Activated CD8-positive, alpha-beta memory T cell treated with anti-CD3 and anti-CD28 coated beads, Interleukin-2, amount 10 ng/mL, durations not matched to agents 7 days and 5 days (primary cell): ENCODE data around the gene P2RX6. TPM values are rescaled to one million over a fixed set of nuclear protein-coding genes. Genes with fewer than 3 reads are reported as not detected.
"Not testable (repeated sequence)": the region's sequence is repeated elsewhere in the genome, so short reads cannot be mapped to it uniquely, and the experiment has no call there.

Source experiments
- ATAC-seq: fragments of 150-1000 bp; cut with Tn5 transposase; one replicate; pipeline ENCODE4 v1.10.0; 2021; ENCODE audit warnings: moderate library complexity
- CTCF ChIA-PET: fragments of 350-600 bp; sonication (Branson Sonifier 250); formaldehyde crosslinking; loops from one replicate; lab custom pipeline; 2021; ENCODE audit warnings: antibody characterized with exemption; lab: Charles Lee
- DNase-seq: peaks from one replicate; pipeline ENCODE4 v3.0.0-alpha.2; 2020
- H3K27ac Mint-ChIP-seq: one replicate; pipeline ENCODE4 v1.8.0; 2021; ENCODE audit warnings: mild to moderate bottlenecking, mixed read lengths
- H3K27me3 Mint-ChIP-seq: one replicate; pipeline ENCODE4 v1.8.0; 2021; ENCODE audit warnings: mixed read lengths
- H3K36me3 Mint-ChIP-seq: one replicate; pipeline ENCODE4 v1.8.0; 2021; ENCODE audit warnings: mild to moderate bottlenecking, mixed read lengths
- H3K4me1 Mint-ChIP-seq: one replicate; pipeline ENCODE4 v1.8.0; 2021; ENCODE audit warnings: mixed read lengths
- H3K4me3 Mint-ChIP-seq: one replicate; pipeline ENCODE4 v1.8.0; 2021; ENCODE audit warnings: mild to moderate bottlenecking, moderate library complexity, mixed read lengths
- H3K9me3 Mint-ChIP-seq: one replicate; pipeline ENCODE4 v1.8.0; 2022; ENCODE audit warnings: low read depth, mixed read lengths
- total RNA-seq, 2 experiments: library from RNA; stranded (reverse); gene quantifications; one replicate each; pipeline ENCODE4 v1.2.3, GENCODE V29; 2021

Gene P2RX6
- total RNA-seq, 2 experiments from 2014 or later, result 0.32 to 0.42 TPM

DNA sequence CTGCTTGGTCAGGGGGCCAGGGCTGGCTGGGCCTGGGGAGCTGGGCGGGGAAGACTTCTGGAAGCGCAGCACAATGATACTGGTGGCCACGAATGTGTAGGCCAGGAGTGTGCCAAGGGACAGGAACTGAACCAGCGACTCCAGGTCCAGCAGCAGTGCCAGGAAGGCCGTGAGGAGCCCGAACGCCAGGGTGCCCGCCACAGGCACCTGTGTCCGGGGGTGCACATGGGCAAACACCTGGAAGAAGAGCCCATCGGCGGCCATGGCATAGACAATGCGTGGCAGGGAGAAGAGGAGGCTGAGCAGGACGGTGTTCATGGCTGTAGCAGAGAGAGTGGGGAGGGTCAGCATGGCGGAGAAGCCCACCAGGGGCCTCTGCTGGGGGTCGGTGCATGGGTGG, 15.1 kb downstream of the P2RX6 start:
- peaks cover 27% of the 10 kb centered on the region for H3K4me1 Mint-ChIP-seq
- peaks cover 29% of the 10 kb centered on the region for H3K27me3 Mint-ChIP-seq
- no peak overlapping the region for H3K4me3 Mint-ChIP-seq
- DNase-seq, result no peak
- H3K9me3 Mint-ChIP-seq, result no peaks in the 10 kb centered on the region
- H3K36me3 Mint-ChIP-seq, result peaks cover 2% of the 10 kb centered on the region
- CTCF ChIA-PET, result no interaction called here
- H3K27ac Mint-ChIP-seq, result no peak overlapping the region
- ATAC-seq, result no peak

DNA sequence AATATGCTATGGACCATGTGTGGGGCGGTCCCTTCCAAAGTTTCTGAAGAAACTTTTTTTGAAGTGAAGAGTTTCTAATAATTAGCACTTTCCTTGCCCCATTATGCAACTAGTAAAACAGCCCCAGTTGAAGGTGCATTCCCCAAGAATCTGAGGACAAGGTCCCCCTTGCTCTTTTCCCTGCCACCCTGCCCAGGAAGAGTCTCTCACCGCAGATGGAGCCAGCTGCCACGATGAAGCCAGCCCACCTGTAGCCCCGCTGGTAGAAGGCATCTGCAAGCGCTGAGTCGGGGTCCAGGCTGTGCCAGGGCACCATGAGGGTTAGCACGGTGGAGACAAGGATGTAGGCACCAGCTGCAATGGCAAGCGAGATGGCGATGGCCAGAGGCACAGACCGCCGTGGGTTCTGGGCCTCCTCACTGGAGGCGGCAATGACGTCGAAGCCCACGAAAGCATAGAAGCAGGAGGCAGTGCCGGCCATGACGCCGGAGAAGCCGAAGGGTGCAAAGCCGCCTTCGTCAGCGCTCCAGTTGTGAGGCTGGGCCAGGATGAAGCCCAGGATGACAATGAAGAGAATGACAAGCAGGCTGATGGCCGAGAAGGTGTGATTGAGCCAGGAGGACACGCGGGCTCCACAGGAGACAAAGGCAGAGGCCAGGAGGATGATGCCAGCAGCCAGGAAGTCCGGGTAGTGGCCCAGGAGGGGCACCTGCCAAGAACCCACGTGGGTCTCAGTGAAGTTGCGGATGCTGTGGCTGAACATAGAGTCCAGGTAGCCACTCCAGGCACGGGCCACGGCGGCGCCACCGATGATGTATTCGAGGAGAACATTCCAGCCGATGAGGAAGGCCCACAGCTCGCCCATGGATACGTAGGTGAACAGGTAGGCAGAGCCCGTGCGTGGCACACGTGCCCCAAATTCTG, 15.9 kb downstream of the P2RX6 start:
- CTCF ChIA-PET, result no interaction called here
- peaks cover 18% of the 10 kb centered on the region for H3K4me1 Mint-ChIP-seq
- peaks cover 36% of the 10 kb centered on the region for H3K27me3 Mint-ChIP-seq
- H3K27ac Mint-ChIP-seq, result no peak overlapping the region
- no peak for DNase-seq
- no peak for ATAC-seq
- no peaks in the 10 kb centered on the region for H3K9me3 Mint-ChIP-seq
- no peak overlapping the region for H3K4me3 Mint-ChIP-seq
- H3K36me3 Mint-ChIP-seq, result no peaks in the 10 kb centered on the region

DNA sequence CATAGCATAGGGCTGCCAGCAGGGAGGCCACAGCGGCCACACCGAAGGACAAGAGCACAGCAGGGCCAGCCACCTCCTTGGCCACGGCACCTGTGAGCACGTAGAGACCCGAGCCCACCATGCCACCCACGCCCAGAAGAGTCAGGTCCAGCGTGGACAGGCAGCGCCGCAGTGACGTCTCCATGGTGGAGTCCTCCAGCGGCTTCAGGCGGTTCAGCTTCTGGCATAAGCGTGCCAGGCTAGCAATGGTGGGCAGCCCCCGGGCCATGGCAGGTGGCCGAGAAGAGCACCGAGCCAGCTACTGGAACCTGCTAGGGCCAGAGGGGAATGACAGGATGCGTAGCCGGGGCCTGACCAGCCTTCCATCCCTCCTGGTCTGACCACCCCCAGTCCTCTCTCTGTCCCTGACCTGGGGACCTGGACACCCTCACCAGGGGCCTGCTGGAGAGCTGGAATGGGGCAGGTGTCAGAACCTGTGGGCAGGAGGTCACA, 16.6 kb downstream of the P2RX6 start:
- Mint-ChIP-seq H3K4me1 (peaks cover 15% of the 10 kb centered on the region), H3K9me3 (no peaks in the 10 kb centered on the region), H3K4me3 (no peak overlapping the region), H3K27ac (no peak overlapping the region), H3K27me3 (peaks cover 39% of the 10 kb centered on the region), H3K36me3 (no peaks in the 10 kb centered on the region)
- ATAC-seq (no peak), DNase-seq (no peak)
- CTCF ChIA-PET, result no interaction called here

DNA sequence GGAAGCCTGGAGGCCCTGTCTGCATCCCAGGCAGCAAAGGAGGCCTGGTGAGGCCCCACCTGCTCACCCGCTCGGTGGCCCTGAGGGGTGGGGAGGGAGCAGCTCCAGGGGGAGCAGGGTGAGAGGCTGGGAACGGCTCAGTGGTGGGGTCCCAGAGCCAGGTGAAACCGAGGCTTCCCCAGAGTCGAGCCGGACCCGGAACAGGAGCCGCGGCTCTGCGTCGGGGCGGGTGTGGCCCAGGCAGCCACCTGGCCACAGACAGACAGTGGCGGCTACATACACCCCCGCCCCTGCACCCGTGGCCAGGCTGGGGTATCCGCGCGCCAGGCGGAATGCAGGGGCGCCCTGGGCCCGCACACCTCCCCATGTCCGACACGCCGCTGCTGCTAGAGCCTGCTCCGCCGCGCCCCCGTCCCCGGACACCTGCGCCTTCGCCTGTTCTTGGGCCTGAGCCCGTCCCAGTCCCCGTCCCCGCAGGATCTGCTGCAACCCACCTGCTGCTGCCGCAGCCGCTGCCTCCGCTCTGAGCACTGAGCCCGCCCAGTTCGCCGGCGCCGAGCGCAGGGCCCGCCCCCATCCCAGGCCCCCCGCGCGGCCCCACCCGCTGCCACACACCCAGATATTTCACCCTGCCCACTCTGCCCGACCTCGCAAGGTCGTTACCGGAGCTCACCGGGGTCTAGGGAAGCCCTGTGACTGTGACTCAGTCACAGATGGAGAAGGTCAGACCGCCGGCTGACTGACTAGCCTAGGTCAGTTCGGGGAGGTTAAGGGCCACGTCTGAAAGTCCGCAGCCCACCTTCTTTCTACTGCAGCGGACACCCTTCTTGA, 17.3 kb downstream of the P2RX6 start, which contains the start of gene SLC7A4:
Gene SLC7A4, minus strand, starts transcription at position 525 of the 831 bp plus-strand sequence. CDS start 749 bp downstream, outside the sequence.
- Mint-ChIP-seq H3K4me1 (peaks cover 15% of the 10 kb centered on the region), H3K9me3 (no peaks in the 10 kb centered on the region), H3K36me3 (no peaks in the 10 kb centered on the region), H3K4me3 (peak within 1 kb of the TSS; percentile 30), H3K27ac (no peak within 1 kb of the TSS), H3K27me3 (peaks cover 39% of the 10 kb centered on the region)
- CTCF ChIA-PET, result no interaction called here
- peak; percentile 54 for ATAC-seq
- no peak for DNase-seq

DNA sequence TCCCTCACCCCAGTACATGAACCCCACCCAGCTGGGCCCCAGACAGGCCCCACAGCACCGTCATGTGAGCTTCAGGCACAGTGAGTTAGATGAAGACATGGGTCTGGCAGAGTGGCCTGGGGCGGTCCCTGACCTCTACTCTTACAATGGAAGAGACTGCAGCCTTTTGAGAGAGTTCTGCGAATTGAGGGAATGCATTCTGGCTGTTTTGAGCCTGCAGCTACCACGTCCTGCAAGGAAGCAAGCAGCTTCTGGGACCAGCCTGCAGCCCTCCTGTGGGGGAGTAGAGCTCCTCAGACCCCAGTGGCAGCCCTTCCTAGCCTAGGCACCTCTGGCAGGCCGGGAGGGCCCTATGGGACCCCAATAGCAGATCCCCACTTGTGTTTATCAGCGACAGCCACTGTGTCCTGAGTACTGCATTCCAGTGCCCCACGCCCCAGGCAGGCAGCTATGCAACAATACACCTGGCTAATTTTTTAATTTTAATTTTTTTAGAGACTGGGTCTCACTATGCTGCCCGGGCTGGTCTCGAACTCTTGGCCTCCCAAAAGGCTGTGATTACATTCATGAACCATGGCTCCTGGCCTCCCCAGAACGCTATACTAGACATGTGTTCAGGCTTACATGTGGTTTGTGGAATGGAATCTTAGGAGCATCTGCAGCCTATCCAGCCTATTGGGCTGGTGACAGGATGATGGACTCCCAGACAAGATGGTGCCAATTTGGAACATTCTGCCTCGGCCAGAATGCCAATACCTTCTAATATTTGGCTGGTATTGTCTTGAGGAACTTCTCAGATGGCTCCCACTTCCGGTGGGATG, 18.1 kb downstream of the P2RX6 start:
- DNase-seq (no peak), ATAC-seq (no peak)
- peaks cover 15% of the 10 kb centered on the region for H3K4me1 Mint-ChIP-seq
- CTCF ChIA-PET, result no interaction called here
- H3K27ac Mint-ChIP-seq, result no peak overlapping the region
- H3K9me3 Mint-ChIP-seq, result no peaks in the 10 kb centered on the region
- no peak overlapping the region for H3K4me3 Mint-ChIP-seq
- H3K36me3 Mint-ChIP-seq, result no peaks in the 10 kb centered on the region
- peaks cover 43% of the 10 kb centered on the region for H3K27me3 Mint-ChIP-seq

DNA sequence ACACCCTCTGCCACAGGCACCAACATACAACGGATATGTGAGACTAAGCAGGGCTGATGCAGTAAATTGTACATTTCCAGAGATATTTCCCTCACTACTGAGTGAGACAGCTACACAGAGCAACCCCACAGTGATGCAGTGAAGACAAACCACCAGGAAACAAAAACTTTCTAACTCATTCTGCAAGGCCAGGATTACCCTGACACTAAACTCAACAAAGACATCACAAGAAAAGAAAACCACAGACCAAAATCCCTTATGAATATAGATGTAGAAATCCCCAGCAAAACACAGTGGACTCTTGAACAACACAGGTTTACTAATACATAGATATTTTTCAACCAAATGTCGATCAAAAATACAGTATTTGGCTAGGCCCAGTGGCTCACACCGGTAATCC, 18.9 kb downstream of the P2RX6 start:
- no peak overlapping the region for H3K4me3 Mint-ChIP-seq
- H3K27ac Mint-ChIP-seq, result no peak overlapping the region
- H3K4me1 Mint-ChIP-seq, result peaks cover 15% of the 10 kb centered on the region
- H3K36me3 Mint-ChIP-seq, result no peaks in the 10 kb centered on the region
- no peaks in the 10 kb centered on the region for H3K9me3 Mint-ChIP-seq
- ATAC-seq, result peak; percentile 46
- no peak for DNase-seq
- CTCF ChIA-PET, result no interaction called here
- H3K27me3 Mint-ChIP-seq, result peaks cover 47% of the 10 kb centered on the region

DNA sequence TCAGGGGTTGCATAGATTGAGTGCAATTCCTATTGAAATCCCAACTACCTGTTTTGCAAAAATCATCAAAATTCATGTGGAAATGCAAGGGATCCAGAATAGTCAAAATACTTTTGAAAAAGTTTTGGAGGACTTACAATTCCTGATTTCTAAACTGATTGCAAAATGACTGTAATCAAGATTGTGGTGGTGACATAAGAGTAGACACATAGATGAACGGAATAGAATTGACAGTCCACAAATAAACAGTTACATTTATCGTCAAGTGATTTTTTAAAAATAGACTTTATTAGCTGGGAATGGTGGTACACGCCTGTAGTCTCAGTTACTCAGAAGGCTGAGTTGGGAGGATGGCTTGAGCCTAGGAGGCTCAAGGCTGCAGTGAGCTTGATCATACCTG, 20.0 kb downstream of the P2RX6 start:
- ATAC-seq (no peak), DNase-seq (no peak)
- Mint-ChIP-seq H3K27ac (no peak overlapping the region), H3K27me3 (peaks cover 50% of the 10 kb centered on the region), H3K9me3 (no peaks in the 10 kb centered on the region), H3K36me3 (no peaks in the 10 kb centered on the region), H3K4me3 (no peak overlapping the region), H3K4me1 (peaks cover 15% of the 10 kb centered on the region)
- CTCF ChIA-PET, result no interaction called here

DNA sequence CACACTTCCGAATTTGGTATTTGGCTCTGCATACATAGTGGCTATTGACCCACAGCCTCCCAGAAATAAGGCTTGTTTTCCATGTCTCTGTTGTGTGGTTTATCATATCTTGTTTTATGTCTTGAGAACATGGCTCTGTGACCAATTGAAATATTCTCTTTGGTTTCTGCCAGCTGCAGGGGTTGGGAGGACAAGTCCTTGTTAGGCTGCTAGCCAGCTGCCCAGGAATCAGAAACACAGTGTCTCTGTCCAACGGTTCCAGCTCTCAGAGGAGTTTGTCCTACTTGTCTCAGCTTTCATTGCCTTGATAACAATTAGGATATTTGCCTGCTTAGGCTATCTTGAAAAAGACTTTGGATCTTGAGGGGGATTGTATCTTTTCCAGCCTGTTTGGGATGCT, 23.4 kb downstream of the P2RX6 start:
- Mint-ChIP-seq H3K4me1 (peaks cover 9% of the 10 kb centered on the region), H3K27me3 (peaks cover 42% of the 10 kb centered on the region), H3K9me3 (no peaks in the 10 kb centered on the region), H3K36me3 (no peaks in the 10 kb centered on the region), H3K4me3 (no peak overlapping the region), H3K27ac (no peak overlapping the region)
- CTCF ChIA-PET, result no interaction called here
- no peak for ATAC-seq
- DNase-seq, result no peak

DNA sequence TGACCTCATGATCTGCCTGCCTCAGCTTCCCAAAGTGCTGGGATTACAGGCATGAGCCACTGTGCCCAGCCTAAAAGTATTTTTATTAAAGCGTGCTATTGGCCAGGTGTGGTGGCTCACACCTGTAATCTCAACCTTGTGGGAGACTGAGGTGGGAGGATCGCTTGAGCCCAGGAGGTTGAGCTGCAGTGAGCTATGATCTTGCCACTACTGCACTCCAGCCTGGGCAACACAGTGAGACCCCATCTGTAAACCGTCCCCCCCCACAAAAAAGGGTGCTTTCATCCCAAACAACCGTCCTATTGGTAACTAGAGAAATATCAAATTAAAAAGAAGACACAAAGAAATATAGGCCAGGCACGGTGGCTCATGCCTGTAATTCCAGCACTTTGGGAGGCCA, 24.2 kb downstream of the P2RX6 start:
- H3K27ac Mint-ChIP-seq, H3K36me3 Mint-ChIP-seq, H3K9me3 Mint-ChIP-seq, CTCF ChIA-PET, H3K4me3 Mint-ChIP-seq, DNase-seq, H3K4me1 Mint-ChIP-seq, ATAC-seq: not testable (repeated sequence)
- peaks cover 43% of the 10 kb centered on the region for H3K27me3 Mint-ChIP-seq

DNA sequence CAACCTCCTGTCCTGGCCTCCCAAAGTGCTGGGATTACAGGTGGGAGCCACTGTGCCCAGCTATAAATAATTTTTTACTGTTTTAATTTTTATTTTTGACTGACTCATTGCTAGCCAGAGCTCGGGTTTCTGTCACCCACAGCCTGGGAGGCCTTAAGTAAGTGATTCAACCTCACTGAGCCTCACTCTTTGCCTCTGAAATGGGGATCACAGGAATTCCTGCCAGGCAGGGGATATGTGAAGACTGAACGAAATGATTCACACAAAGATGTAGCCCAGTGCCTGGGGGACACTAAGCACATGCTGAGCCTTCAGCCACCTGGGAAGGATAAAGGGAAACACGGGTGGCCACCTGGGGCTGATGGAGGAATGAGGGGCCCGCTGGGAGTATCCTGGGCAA, 27.0 kb downstream of the P2RX6 start:
- Mint-ChIP-seq H3K27me3 (peaks cover 48% of the 10 kb centered on the region), H3K4me1 (peaks cover 22% of the 10 kb centered on the region), H3K36me3 (no peaks in the 10 kb centered on the region), H3K27ac (no peak overlapping the region), H3K4me3 (no peak overlapping the region), H3K9me3 (no peaks in the 10 kb centered on the region)
- CTCF ChIA-PET, result interaction anchor here (0.8 kb wide), 1 partner anchor 21 kb away, joined by 3 read pairs; no protein-coding TSS in a partner anchor
- DNase-seq (no peak), ATAC-seq (no peak)

DNA sequence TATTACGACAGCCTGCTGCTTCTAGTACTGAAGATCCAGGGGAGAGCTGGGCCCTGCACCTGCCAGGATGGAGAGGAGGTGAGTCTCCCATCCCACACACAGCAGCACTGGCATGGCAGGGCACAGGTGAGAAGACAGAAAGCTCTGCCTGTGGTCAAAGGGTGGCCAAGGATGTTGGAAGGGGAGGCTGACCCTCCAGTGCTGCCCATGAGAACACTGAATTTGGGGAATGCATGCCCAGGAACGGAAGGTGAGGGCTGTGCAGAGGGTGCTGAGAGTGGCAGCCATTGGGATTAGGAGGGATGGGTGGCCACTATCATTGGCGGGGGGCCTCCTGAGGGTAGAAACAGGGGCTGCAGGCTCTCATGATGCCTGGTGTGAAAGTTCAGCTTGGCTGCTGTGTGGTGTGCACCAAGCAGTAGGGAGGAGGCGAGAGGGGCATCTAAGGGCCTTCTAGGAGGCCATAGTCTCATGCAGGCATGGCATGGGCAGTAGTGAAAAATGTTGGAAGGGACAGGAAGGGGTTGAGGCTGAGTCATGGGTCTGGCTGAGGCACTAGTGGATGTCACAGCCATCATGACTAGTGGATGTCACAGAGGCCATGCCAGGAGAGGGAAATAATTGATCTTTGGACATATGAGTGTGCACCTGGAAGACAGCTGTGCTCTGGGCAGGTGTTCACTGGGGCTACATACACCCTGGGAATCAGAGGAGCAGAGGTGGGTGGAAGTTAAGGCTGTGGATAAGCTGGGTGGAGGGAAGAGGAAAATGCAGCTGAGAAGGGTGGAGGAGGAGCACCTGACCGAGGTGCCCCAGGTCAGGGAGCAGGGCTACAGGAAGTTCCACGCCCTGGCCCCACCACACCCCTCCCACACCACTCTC, 28.3 kb downstream of the P2RX6 start:
- Mint-ChIP-seq H3K36me3 (no peaks in the 10 kb centered on the region), H3K27ac (no peak overlapping the region), H3K27me3 (peaks cover 44% of the 10 kb centered on the region), H3K9me3 (no peaks in the 10 kb centered on the region), H3K4me3 (no peak overlapping the region), H3K4me1 (peaks cover 22% of the 10 kb centered on the region)
- CTCF ChIA-PET, result interaction anchor here (0.8 to 1.6 kb wide), 2 partner anchors 22 to 60 kb away, joined by 3 to 5 read pairs; no protein-coding TSS in a partner anchor
- ATAC-seq, result no peak
- DNase-seq, result no peak
